Measurements from ENCODE around the gene RGL4.

DNA sequence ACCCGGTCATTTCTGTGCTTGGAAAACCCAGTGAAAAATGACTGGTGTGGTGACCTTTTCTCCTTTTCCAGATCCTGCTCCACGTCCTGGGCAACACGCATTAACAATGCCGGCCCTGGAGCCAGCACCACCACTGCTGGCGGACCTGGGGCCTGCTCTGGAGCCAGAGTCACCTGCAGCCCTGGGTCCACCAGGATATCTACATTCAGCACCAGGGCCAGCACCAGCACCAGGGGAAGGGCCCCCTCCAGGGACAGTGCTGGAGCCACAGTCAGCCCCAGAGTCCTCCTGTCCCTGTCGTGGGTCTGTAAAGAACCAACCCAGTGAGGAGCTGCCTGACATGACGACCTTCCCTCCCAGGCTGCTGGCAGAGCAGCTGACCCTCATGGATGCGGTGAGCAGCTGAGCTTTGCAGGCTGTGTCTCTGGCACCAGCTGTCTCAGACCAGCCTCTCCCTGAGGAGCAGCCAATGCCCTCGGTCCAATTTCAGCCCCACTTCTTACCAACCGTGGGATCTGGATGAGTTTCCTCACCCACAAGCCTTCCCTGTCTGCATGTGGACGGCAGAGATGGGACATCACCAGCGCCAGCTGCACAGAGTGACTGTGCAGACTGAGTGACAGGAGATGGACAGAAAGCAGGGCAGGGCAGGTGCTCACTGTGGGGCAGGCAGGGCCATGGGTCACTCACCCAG lies 1.9 kb downstream of the RGL4 start:
- TF ChIP-seq, protein P1, sequence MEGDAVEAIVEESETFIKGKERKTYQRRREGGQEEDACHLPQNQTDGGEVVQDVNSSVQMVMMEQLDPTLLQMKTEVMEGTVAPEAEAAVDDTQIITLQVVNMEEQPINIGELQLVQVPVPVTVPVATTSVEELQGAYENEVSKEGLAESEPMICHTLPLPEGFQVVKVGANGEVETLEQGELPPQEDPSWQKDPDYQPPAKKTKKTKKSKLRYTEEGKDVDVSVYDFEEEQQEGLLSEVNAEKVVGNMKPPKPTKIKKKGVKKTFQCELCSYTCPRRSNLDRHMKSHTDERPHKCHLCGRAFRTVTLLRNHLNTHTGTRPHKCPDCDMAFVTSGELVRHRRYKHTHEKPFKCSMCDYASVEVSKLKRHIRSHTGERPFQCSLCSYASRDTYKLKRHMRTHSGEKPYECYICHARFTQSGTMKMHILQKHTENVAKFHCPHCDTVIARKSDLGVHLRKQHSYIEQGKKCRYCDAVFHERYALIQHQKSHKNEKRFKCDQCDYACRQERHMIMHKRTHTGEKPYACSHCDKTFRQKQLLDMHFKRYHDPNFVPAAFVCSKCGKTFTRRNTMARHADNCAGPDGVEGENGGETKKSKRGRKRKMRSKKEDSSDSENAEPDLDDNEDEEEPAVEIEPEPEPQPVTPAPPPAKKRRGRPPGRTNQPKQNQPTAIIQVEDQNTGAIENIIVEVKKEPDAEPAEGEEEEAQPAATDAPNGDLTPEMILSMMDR (IDR thresholded peaks at IDR 0.05), result no peak
- TF ChIP-seq POLR2A (IDR thresholded peaks at IDR 0.05), result no peak
